HEK293 (cell line): ENCODE data around the gene TMEM100.

Source experiments
- BCL11B ChIP-seq: fragments of 450-650 bp; formaldehyde crosslinking; IDR thresholded peaks from 2 replicates; pipeline ENCODE4 v1.5.1; 2016; ENCODE audit warnings: low read depth, missing biosample characterization, missing genetic modification characterization
- ZFHX2 ChIP-seq: fragments of 450-650 bp; formaldehyde crosslinking; conservative IDR thresholded peaks from 2 replicates; pipeline ENCODE4 v1.5.1; 2016; ENCODE audit warnings: missing biosample characterization, missing genetic modification characterization
- ZFP37 ChIP-seq: fragments of 450-650 bp; formaldehyde crosslinking; IDR thresholded peaks from 2 replicates; pipeline ENCODE4 v1.5.1; 2016; ENCODE audit warnings: missing biosample characterization, missing genetic modification characterization
- ZNF157 ChIP-seq: fragments of 450-650 bp; formaldehyde crosslinking; IDR thresholded peaks from 2 replicates; pipeline ENCODE4 v1.5.1; 2016; ENCODE audit warnings: missing biosample characterization, missing genetic modification characterization
- ZNF670 ChIP-seq: fragments of 450-650 bp; formaldehyde crosslinking; IDR thresholded peaks from 2 replicates; pipeline ENCODE4 v1.5.1; 2016; ENCODE audit warnings: missing biosample characterization, missing genetic modification characterization, low read depth
- ZNF837 ChIP-seq: fragments of 450-650 bp; formaldehyde crosslinking; IDR thresholded peaks from 2 replicates; pipeline ENCODE4 v1.5.1; 2016; ENCODE audit warnings: missing biosample characterization, missing genetic modification characterization
- ZSCAN30 ChIP-seq: fragments of 450-650 bp; IDR thresholded peaks from 2 replicates; pipeline ENCODE4 v1.5.1; 2018; ENCODE audit warnings: missing biosample characterization, mild to moderate bottlenecking, missing genetic modification characterization, moderate library complexity
- TF ChIP-seq, protein P1 (sequence below): fragments of 450-650 bp; formaldehyde crosslinking; IDR thresholded peaks from 2 replicates; pipeline ENCODE4 v1.5.1; 2016; ENCODE audit warnings: missing biosample characterization, missing genetic modification characterization
- TF ChIP-seq, protein P2 (sequence below): fragments of 450-650 bp; formaldehyde crosslinking; IDR thresholded peaks from 2 replicates; pipeline ENCODE4 v1.5.1; 2016; ENCODE audit warnings: missing biosample characterization, missing genetic modification characterization
- TF ChIP-seq, protein P3 (sequence below): fragments of 450-650 bp; formaldehyde crosslinking; IDR thresholded peaks from 2 replicates; pipeline ENCODE4 v1.5.1; 2016; ENCODE audit warnings: missing biosample characterization, missing genetic modification characterization
- TF ChIP-seq, protein P4 (sequence below): fragments of 450-650 bp; formaldehyde crosslinking; IDR thresholded peaks from 2 replicates; pipeline ENCODE4 v1.5.1; 2016; ENCODE audit warnings: missing biosample characterization, missing genetic modification characterization, borderline replicate concordance

DNA sequence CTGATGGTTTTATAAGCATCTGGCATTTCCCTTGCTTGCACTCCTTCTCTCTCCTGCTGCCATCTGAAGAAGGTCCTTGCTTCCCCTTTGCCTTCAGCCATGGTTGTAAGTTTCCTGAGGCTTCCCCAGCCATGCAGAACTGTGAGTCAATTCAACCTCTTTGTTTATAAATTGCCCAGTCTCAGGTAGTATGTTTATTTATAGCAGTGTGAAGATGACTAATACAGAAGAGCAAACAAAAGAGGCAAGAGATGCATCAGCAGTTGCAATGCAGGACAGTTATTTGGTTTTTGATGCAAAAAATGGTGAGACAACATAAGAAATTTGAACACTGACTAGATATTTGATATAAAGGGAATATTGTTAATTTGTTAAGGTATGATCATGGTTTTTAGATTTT lies 16.8 kb downstream of the TMEM100 start:
- TF ChIP-seq, protein P1, sequence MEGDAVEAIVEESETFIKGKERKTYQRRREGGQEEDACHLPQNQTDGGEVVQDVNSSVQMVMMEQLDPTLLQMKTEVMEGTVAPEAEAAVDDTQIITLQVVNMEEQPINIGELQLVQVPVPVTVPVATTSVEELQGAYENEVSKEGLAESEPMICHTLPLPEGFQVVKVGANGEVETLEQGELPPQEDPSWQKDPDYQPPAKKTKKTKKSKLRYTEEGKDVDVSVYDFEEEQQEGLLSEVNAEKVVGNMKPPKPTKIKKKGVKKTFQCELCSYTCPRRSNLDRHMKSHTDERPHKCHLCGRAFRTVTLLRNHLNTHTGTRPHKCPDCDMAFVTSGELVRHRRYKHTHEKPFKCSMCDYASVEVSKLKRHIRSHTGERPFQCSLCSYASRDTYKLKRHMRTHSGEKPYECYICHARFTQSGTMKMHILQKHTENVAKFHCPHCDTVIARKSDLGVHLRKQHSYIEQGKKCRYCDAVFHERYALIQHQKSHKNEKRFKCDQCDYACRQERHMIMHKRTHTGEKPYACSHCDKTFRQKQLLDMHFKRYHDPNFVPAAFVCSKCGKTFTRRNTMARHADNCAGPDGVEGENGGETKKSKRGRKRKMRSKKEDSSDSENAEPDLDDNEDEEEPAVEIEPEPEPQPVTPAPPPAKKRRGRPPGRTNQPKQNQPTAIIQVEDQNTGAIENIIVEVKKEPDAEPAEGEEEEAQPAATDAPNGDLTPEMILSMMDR, result no peak
- TF ChIP-seq ZNF837, result no peak
- TF ChIP-seq ZFHX2 (tag by site-specific recombination), result no peak
- TF ChIP-seq ZFP37 (tag by site-specific recombination), result no peak
- TF ChIP-seq ZNF670 (tag by site-specific recombination), result no peak
- TF ChIP-seq, protein P2, sequence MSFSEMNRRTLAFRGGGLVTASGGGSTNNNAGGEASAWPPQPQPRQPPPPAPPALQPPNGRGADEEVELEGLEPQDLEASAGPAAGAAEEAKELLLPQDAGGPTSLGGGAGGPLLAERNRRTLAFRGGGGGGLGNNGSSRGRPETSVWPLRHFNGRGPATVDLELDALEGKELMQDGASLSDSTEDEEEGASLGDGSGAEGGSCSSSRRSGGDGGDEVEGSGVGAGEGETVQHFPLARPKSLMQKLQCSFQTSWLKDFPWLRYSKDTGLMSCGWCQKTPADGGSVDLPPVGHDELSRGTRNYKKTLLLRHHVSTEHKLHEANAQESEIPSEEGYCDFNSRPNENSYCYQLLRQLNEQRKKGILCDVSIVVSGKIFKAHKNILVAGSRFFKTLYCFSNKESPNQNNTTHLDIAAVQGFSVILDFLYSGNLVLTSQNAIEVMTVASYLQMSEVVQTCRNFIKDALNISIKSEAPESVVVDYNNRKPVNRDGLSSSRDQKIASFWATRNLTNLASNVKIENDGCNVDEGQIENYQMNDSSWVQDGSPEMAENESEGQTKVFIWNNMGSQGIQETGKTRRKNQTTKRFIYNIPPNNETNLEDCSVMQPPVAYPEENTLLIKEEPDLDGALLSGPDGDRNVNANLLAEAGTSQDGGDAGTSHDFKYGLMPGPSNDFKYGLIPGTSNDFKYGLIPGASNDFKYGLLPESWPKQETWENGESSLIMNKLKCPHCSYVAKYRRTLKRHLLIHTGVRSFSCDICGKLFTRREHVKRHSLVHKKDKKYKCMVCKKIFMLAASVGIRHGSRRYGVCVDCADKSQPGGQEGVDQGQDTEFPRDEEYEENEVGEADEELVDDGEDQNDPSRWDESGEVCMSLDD, result no peak
- no peak for TF ChIP-seq BCL11B (tag by site-specific recombination)
- no peak for TF ChIP-seq ZSCAN30 (tag by site-specific recombination)
- TF ChIP-seq, protein P3, sequence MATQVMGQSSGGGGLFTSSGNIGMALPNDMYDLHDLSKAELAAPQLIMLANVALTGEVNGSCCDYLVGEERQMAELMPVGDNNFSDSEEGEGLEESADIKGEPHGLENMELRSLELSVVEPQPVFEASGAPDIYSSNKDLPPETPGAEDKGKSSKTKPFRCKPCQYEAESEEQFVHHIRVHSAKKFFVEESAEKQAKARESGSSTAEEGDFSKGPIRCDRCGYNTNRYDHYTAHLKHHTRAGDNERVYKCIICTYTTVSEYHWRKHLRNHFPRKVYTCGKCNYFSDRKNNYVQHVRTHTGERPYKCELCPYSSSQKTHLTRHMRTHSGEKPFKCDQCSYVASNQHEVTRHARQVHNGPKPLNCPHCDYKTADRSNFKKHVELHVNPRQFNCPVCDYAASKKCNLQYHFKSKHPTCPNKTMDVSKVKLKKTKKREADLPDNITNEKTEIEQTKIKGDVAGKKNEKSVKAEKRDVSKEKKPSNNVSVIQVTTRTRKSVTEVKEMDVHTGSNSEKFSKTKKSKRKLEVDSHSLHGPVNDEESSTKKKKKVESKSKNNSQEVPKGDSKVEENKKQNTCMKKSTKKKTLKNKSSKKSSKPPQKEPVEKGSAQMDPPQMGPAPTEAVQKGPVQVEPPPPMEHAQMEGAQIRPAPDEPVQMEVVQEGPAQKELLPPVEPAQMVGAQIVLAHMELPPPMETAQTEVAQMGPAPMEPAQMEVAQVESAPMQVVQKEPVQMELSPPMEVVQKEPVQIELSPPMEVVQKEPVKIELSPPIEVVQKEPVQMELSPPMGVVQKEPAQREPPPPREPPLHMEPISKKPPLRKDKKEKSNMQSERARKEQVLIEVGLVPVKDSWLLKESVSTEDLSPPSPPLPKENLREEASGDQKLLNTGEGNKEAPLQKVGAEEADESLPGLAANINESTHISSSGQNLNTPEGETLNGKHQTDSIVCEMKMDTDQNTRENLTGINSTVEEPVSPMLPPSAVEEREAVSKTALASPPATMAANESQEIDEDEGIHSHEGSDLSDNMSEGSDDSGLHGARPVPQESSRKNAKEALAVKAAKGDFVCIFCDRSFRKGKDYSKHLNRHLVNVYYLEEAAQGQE, result no peak
- TF ChIP-seq, protein P4, sequence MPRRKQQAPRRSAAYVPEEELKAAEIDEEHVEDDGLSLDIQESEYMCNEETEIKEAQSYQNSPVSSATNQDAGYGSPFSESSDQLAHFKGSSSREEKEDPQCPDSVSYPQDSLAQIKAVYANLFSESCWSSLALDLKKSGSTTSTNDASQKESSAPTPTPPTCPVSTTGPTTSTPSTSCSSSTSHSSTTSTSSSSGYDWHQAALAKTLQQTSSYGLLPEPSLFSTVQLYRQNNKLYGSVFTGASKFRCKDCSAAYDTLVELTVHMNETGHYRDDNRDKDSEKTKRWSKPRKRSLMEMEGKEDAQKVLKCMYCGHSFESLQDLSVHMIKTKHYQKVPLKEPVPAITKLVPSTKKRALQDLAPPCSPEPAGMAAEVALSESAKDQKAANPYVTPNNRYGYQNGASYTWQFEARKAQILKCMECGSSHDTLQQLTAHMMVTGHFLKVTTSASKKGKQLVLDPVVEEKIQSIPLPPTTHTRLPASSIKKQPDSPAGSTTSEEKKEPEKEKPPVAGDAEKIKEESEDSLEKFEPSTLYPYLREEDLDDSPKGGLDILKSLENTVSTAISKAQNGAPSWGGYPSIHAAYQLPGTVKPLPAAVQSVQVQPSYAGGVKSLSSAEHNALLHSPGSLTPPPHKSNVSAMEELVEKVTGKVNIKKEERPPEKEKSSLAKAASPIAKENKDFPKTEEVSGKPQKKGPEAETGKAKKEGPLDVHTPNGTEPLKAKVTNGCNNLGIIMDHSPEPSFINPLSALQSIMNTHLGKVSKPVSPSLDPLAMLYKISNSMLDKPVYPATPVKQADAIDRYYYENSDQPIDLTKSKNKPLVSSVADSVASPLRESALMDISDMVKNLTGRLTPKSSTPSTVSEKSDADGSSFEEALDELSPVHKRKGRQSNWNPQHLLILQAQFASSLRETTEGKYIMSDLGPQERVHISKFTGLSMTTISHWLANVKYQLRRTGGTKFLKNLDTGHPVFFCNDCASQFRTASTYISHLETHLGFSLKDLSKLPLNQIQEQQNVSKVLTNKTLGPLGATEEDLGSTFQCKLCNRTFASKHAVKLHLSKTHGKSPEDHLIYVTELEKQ (tag by site-specific recombination), result no peak
- no peak for TF ChIP-seq ZNF157 (tag by site-specific recombination)
